H9 (cell line): ENCODE measurements around the gene MORN1. TPM values are rescaled to one million over a fixed set of nuclear protein-coding genes. Genes with fewer than 3 reads are reported as not detected.

ENCODE experiments used
- DNase-seq: peaks from one replicate; pipeline ENCODE4 v3.0.0-alpha.2; 2017
- H2AFZ ChIP-seq: one replicate; pipeline ENCODE4 v1.6.1; 2013; ENCODE audit warnings: mild to moderate bottlenecking, low read length, control low read depth, moderate library complexity
- H2AK5ac ChIP-seq: 2 replicates; pipeline ENCODE4 v1.6.1; 2013; ENCODE audit warnings: low read length, control low read depth, mixed read lengths; ENCODE audit not compliant: insufficient read length
- H2BK120ac ChIP-seq: one replicate; pipeline ENCODE4 v1.6.1; 2013; ENCODE audit warnings: low read depth, mild to moderate bottlenecking, low read length, control low read depth, inconsistent platforms; ENCODE audit not compliant: poor library complexity, severe bottlenecking
- H2BK12ac ChIP-seq: 2 replicates; pipeline ENCODE4 v1.6.1; 2013; ENCODE audit warnings: low read length, control low read depth, mixed read lengths, low read depth; ENCODE audit not compliant: insufficient read length
- H2BK15ac ChIP-seq: 2 replicates; pipeline ENCODE4 v1.6.1; 2013; ENCODE audit warnings: low read depth, low read length, control low read depth
- H2BK20ac ChIP-seq: one replicate; pipeline ENCODE4 v1.6.1; 2013; ENCODE audit warnings: low read depth, mild to moderate bottlenecking, low read length, control low read depth, inconsistent platforms; ENCODE audit not compliant: poor library complexity, severe bottlenecking
- H2BK5ac ChIP-seq: 2 replicates; pipeline ENCODE4 v1.6.1; 2013; ENCODE audit warnings: low read length, control low read depth, mixed read lengths; ENCODE audit not compliant: insufficient read length
- H3K14ac ChIP-seq: 2 replicates; pipeline ENCODE4 v1.6.1; 2013; ENCODE audit warnings: low read length, control low read depth; ENCODE audit not compliant: insufficient read depth
- H3K18ac ChIP-seq: 2 replicates; pipeline ENCODE4 v1.6.1; 2013; ENCODE audit warnings: low read depth, mild to moderate bottlenecking, mixed read lengths, low read length, control low read depth; ENCODE audit not compliant: insufficient read length
- H3K23ac ChIP-seq: 2 replicates; pipeline ENCODE4 v1.6.1; 2013; ENCODE audit warnings: low read length, control low read depth, mixed read lengths, low read depth; ENCODE audit not compliant: insufficient read length
- H3K23me2 ChIP-seq: 2 replicates; pipeline ENCODE4 v1.6.1; 2013; ENCODE audit warnings: low read depth, mild to moderate bottlenecking, mixed read lengths, low read length, control low read depth; ENCODE audit not compliant: insufficient read length, poor library complexity, severe bottlenecking
- H3K27ac ChIP-seq: 2 replicates; pipeline ENCODE4 v1.5.1; 2013; ENCODE audit warnings: low read length, control low read depth, mixed read lengths, low read depth; ENCODE audit not compliant: insufficient read length
- H3K27me3 ChIP-seq: 2 replicates; pipeline ENCODE4 v1.6.1; 2013; ENCODE audit warnings: low read length, control low read depth, inconsistent platforms; ENCODE audit not compliant: insufficient read depth
- H3K4ac ChIP-seq: 2 replicates; pipeline ENCODE4 v1.6.1; 2013; ENCODE audit warnings: low read depth, mild to moderate bottlenecking, control low read depth, inconsistent platforms, low read length, moderate library complexity
- H3K4me1 ChIP-seq: 2 replicates; pipeline ENCODE4 v1.6.1; 2013; ENCODE audit warnings: low read length, control low read depth, inconsistent platforms; ENCODE audit not compliant: insufficient read depth
- H3K4me2 ChIP-seq: 2 replicates; pipeline ENCODE4 v1.6.1; 2013; ENCODE audit warnings: low read length, control low read depth, mixed read lengths; ENCODE audit not compliant: insufficient read length, insufficient read depth
- H3K56ac ChIP-seq: 2 replicates; pipeline ENCODE4 v1.6.1; 2013; ENCODE audit warnings: low read depth, mild to moderate bottlenecking, mixed read lengths, low read length, control low read depth; ENCODE audit not compliant: insufficient read length
- H3K79me1 ChIP-seq: 2 replicates; pipeline ENCODE4 v1.6.1; 2013; ENCODE audit warnings: low read depth, mild to moderate bottlenecking, moderate library complexity, low read length, control low read depth, inconsistent platforms; ENCODE audit not compliant: insufficient read depth, poor library complexity, severe bottlenecking
- H3K79me2 ChIP-seq: 2 replicates; pipeline ENCODE4 v1.6.1; 2013; ENCODE audit warnings: low read length, control low read depth, inconsistent platforms; ENCODE audit not compliant: insufficient read depth
- H3K9ac ChIP-seq: 2 replicates; pipeline ENCODE4 v1.6.1; 2013; ENCODE audit warnings: low read length, control low read depth, mixed read lengths; ENCODE audit not compliant: insufficient read length; ENCODE audit errors: extremely low read depth
- H3K9me3 ChIP-seq: one replicate; pipeline ENCODE4 v1.6.1; 2013; ENCODE audit warnings: low read depth, low read length, inconsistent platforms; ENCODE audit not compliant: control insufficient read depth
- H3T11ph ChIP-seq: one replicate; pipeline ENCODE4 v1.6.1; 2013; ENCODE audit warnings: mild to moderate bottlenecking, low read length, control low read depth, inconsistent platforms
- H4K20me1 ChIP-seq: one replicate; pipeline ENCODE4 v1.6.1; 2013; ENCODE audit not compliant: control insufficient read depth, insufficient read length, insufficient read depth
- H4K5ac ChIP-seq: 2 replicates; pipeline ENCODE4 v1.6.1; 2013; ENCODE audit warnings: low read depth, mild to moderate bottlenecking, mixed read lengths, low read length, control low read depth; ENCODE audit not compliant: insufficient read length
- H4K8ac ChIP-seq: replicated peaks from 2 replicates; pipeline ENCODE4 v1.6.1; 2013; ENCODE audit warnings: low read length, control low read depth, mixed read lengths, low read depth; ENCODE audit not compliant: insufficient read length
- H4K91ac ChIP-seq: 2 replicates; pipeline ENCODE4 v1.6.1; 2013; ENCODE audit warnings: low read depth, mild to moderate bottlenecking, moderate library complexity, mixed read lengths, low read length, control low read depth; ENCODE audit not compliant: insufficient read length
- H3K27ac Mint-ChIP-seq, 3 experiments: 2 replicates in 2 of 3; 3 replicates in 1 of 3; pipeline ENCODE4 v1.8.0; 2020 to 2021; ENCODE audit warnings: mixed read lengths in 3 of 3, mild to moderate bottlenecking in 1 of 3, moderate library complexity in 1 of 3
- H3K27me3 Mint-ChIP-seq: 2 replicates; pipeline ENCODE4 v1.8.0; 2021; ENCODE audit warnings: low read depth, mild to moderate bottlenecking, moderate library complexity, mixed read lengths
- H3K36me3 Mint-ChIP-seq, 3 experiments: 2 replicates in 2 of 3; 3 replicates in 1 of 3; pipeline ENCODE4 v1.8.0; 2020 to 2021; ENCODE audit warnings: low read depth in 3 of 3, mixed read lengths in 3 of 3; ENCODE audit not compliant: insufficient read depth in 1 of 3
- H3K4me1 Mint-ChIP-seq, 2 experiments: 2 replicates each; pipeline ENCODE4 v1.8.0; 2020; ENCODE audit warnings: mixed read lengths in 2 of 2
- H3K4me3 Mint-ChIP-seq, 2 experiments: 2 replicates in 1 of 2; 3 replicates in 1 of 2; pipeline ENCODE4 v1.8.0; 2020 to 2021; ENCODE audit warnings: mild to moderate bottlenecking in 2 of 2, mixed read lengths in 2 of 2, moderate library complexity in 1 of 2
- H3K9me3 Mint-ChIP-seq, 2 experiments: 2 replicates in 1 of 2; 3 replicates in 1 of 2; pipeline ENCODE4 v1.8.0; 2020; ENCODE audit warnings: mild to moderate bottlenecking in 2 of 2, mixed read lengths in 2 of 2, moderate library complexity in 1 of 2
- CTCF ChIP-seq: fragments of 200-600 bp; sonication (generic); conservative IDR thresholded peaks from 3 replicates; pipeline ENCODE4 v1.8.0; 2021; ENCODE audit warnings: antibody characterized with exemption, mild to moderate bottlenecking
- WGBS: extraction: QIAGEN DNeasy Blood & Tissue Kit; methylation state at CpG from one replicate; pipeline ENCODE4 v1.1.7; 2013; ENCODE audit warnings: missing lambda C conversion rate, low lambda C conversion rate, mixed read lengths; ENCODE audit not compliant: insufficient read length; ENCODE audit errors: extremely low coverage; 5-methylcytosine and 5-hydroxymethylcytosine counted together
- total RNA-seq: library from RNA; stranded (reverse); gene quantifications from 2 replicates; pipeline ENCODE4 v1.2.1, GENCODE V29; 2021

Gene MORN1
- total RNA-seq, 1 experiment from 2014 or later: 12.7 TPM

- H2AFZ ChIP-seq: no peak overlapping the region
- WGBS: no CpG with 5 or more reads among the region's 5 CpGs
- no peak overlapping the region for H2BK120ac ChIP-seq
- no peaks in the 10 kb centered on the region for H3K23me2 ChIP-seq
- peaks cover 0 to 8% (median 3%) of the 10 kb centered on the region in 3 experiments; a peak in 3 of 7 replicates for H3K36me3 Mint-ChIP-seq
- H3K79me2 ChIP-seq: peaks cover 34% of the 10 kb centered on the region; the same call in 1 of the 2 replicates
- no peak overlapping the region for H3K18ac ChIP-seq
- no peak overlapping the region for H3T11ph ChIP-seq
- H3K4me1 Mint-ChIP-seq: peaks cover 31 to 46% of the 10 kb centered on the region in 2 experiments
- H2BK12ac ChIP-seq: no peak overlapping the region
- no peaks in the 10 kb centered on the region for H3K9me3 ChIP-seq
- H3K4me2 ChIP-seq: no peak overlapping the region
- H3K27me3 ChIP-seq: no peaks in the 10 kb centered on the region
- H2BK15ac ChIP-seq: no peak overlapping the region
- H3K23ac ChIP-seq: no peak overlapping the region
- no peaks in the 10 kb centered on the region; the same call in 1 of the 2 replicates for H3K4me1 ChIP-seq
- peaks cover 4% of the 10 kb centered on the region for H4K20me1 ChIP-seq
- no peak overlapping the region for H4K8ac ChIP-seq
- no peak for TF ChIP-seq CTCF
- no peak overlapping the region for H2BK5ac ChIP-seq
- H3K14ac ChIP-seq: no peak overlapping the region
- peaks cover 8% of the 10 kb centered on the region for H3K79me1 ChIP-seq
- no peak for DNase-seq
- H2BK20ac ChIP-seq: no peak overlapping the region
- H4K91ac ChIP-seq: no peak overlapping the region
- H3K27ac ChIP-seq: no peak overlapping the region
- H4K5ac ChIP-seq: no peak overlapping the region
- no peak overlapping the region for H3K4me3 Mint-ChIP-seq
- no peak overlapping the region for H3K56ac ChIP-seq
- H3K27me3 Mint-ChIP-seq: no peaks in the 10 kb centered on the region; the same call in 1 of the 2 replicates
- H3K27ac Mint-ChIP-seq: no peak overlapping the region
- H3K9me3 Mint-ChIP-seq: no peaks in the 10 kb centered on the region; a peak in 1 of 5 replicates
- H2AK5ac ChIP-seq: no peak overlapping the region
- H3K9ac ChIP-seq: no peak overlapping the region
- no peak overlapping the region for H3K4ac ChIP-seq
These were observed 99.8 kb downstream of the MORN1 start for GRCh38 chr1:2291577-2291976.
